ENCODE data around the gene FXYD6. TPM values are rescaled to one million over a fixed set of nuclear protein-coding genes. Genes with fewer than 3 reads are reported as not detected.

FXYD6 gene
- total and polyA plus RNA-seq, 2 of the 8 experiments (the other 6 are each of a cell fraction or from before 2014, with no cell fraction given), result 44.6 to 117 TPM

DNA sequence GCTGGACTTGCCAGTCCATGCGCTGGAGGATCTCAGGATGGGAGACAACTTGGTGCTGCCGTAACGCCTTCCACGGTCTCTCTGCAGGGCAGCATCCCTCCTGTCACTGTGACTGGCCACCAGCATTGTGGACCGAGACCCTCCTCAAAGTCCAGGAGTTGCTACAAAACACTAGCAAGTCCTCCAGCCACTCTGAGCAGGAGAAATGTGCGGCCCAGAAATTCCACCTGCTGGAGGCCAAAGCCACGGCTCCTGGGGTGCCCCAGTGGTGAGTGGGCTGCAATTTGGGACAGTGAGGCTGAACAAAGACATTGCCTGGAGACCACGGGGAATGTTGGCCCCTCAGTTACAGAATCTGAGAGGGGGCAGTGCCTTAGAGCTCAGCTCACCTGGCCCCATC is 72.6 kb downstream of the FXYD6 start:
- POLR2A ChIA-PET (ENCODE audit: partially characterized antibody), result no interaction called here
- Histone ChIP-seq H2BK5ac (ENCODE audit: low read depth, low read length) (no peak overlapping the region), H3K4me1 (replicated peaks in 1 of 4; ENCODE audit: control insufficient read depth in 3 of 4, insufficient read depth in 4 of 4, low read length in 3 of 4) (no peaks in the 10 kb centered on the region; a peak in 1 of 7 replicates), H3K9ac (replicated peaks in 1 of 4; ENCODE audit: extremely low read depth in 1 of 4, low read depth in 3 of 4, low read length in 3 of 4) (no peak overlapping the region), H2AK5ac (ENCODE audit: low read depth, low read length) (no peak overlapping the region), H4K20me1 (replicated peaks in 1 of 2; ENCODE audit: control insufficient read depth in 1 of 2, insufficient read depth in 2 of 2, low read length in 2 of 2) (peaks cover 0 to 3% of the 10 kb centered on the region in 2 experiments), H2BK15ac (ENCODE audit: low read length) (no peak overlapping the region), H3K4me2 (ENCODE audit: insufficient read depth in 1 of 2, low read depth in 2 of 2, low read length in 2 of 2) (no peak overlapping the region), H2BK120ac (replicated peaks; ENCODE audit: low read depth, low read length) (no peak overlapping the region), H3K27me3 (replicated peaks in 1 of 4; ENCODE audit: control insufficient read depth in 3 of 4, extremely low read depth in 1 of 4, insufficient read depth in 3 of 4, low read length in 3 of 4) (peaks cover 0 to 7% (median 2%) of the 10 kb centered on the region in 4 experiments; a peak in 4 of 7 replicates), H2BK20ac (ENCODE audit: low read length) (no peak overlapping the region), H2AFZ (ENCODE audit: low read length) (no peak overlapping the region), H3K9me3 (ENCODE audit: insufficient read depth in 2 of 2, low read depth in 1 of 2, low read length in 1 of 2) (no peaks in the 10 kb centered on the region), H4K5ac (ENCODE audit: insufficient read length, low read depth, low read length) (no peak overlapping the region), H3K18ac (ENCODE audit: extremely low read depth, low read length) (no peak overlapping the region), H3K56ac (replicated peaks; ENCODE audit: insufficient read length, low read depth, low read length) (no peak overlapping the region), H3K23me2 (ENCODE audit: low read depth, low read length) (no peaks in the 10 kb centered on the region), H4K91ac (replicated peaks; ENCODE audit: insufficient read length, low read length) (no peak overlapping the region), H3K36me3 (ENCODE audit: control insufficient read depth in 2 of 4, insufficient read depth in 4 of 4, low read length in 3 of 4) (no peaks in the 10 kb centered on the region), H3K23ac (ENCODE audit: insufficient read length) (no peak overlapping the region), H4K8ac (ENCODE audit: extremely low read depth, insufficient read depth, low read length) (no peak overlapping the region), H3K79me2 (ENCODE audit: control insufficient read depth in 1 of 2, insufficient read depth in 2 of 2, low read length in 2 of 2) (no peaks in the 10 kb centered on the region), H3K79me1 (ENCODE audit: low read depth, low read length) (no peaks in the 10 kb centered on the region), H3K4ac (replicated peaks; ENCODE audit: insufficient read length, low read depth, low read length) (no peak overlapping the region), H2BK12ac (ENCODE audit: low read depth, low read length) (no peak overlapping the region), H3K4me3 (ENCODE audit: extremely low read depth in 1 of 4, insufficient read depth in 2 of 4, low read depth in 3 of 4, low read length in 4 of 4) (no peak overlapping the region), H3K27ac (ENCODE audit: low read depth, low read length) (no peak overlapping the region), H3K14ac (ENCODE audit: insufficient read length) (no peak overlapping the region)
- CTCF ChIA-PET (ENCODE audit: partially characterized antibody), result interaction anchor here (1.0 to 7.8 kb wide), 7 partner anchors 15 to 378 kb away, joined by 3 to 163 read pairs (median 4); no protein-coding TSS in a partner anchor
- FAIRE-seq (no peak), DNase-seq (ENCODE audit: low read depth in 1 of 2, low spot score in 2 of 2) (no peak)
- TF ChIP-seq POLR2A (IDR thresholded peaks at IDR 0.05; ENCODE audit: control extremely low read depth in 1 of 2, low read depth in 2 of 2, low read length in 2 of 2) (no peak), NANOG (IDR thresholded peaks at IDR 0.05; ENCODE audit: insufficient read depth, low read depth, low read length, poor library complexity, severe bottlenecking) (no peak), JUND (IDR thresholded peaks at IDR 0.05; ENCODE audit: low read length) (no peak), MAFK (IDR thresholded peaks at IDR 0.05; ENCODE audit: low read depth, low read length) (no peak), YY1 (IDR thresholded peaks at IDR 0.05; ENCODE audit: low read depth, low read length) (no peak), KDM4A (IDR thresholded peaks at IDR 0.05; ENCODE audit: low read depth, low read length, severe bottlenecking) (no peak), CEBPB (IDR thresholded peaks at IDR 0.05; ENCODE audit: low read depth, low read length) (no peak), BRCA1 (IDR thresholded peaks at IDR 0.05; ENCODE audit: low read depth, low read length) (no peak)
- TF ChIP-seq, protein P1, sequence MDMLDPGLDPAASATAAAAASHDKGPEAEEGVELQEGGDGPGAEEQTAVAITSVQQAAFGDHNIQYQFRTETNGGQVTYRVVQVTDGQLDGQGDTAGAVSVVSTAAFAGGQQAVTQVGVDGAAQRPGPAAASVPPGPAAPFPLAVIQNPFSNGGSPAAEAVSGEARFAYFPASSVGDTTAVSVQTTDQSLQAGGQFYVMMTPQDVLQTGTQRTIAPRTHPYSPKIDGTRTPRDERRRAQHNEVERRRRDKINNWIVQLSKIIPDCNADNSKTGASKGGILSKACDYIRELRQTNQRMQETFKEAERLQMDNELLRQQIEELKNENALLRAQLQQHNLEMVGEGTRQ (IDR thresholded peaks at IDR 0.05; ENCODE audit: low read length), result no peak
- TF ChIP-seq, protein P2, sequence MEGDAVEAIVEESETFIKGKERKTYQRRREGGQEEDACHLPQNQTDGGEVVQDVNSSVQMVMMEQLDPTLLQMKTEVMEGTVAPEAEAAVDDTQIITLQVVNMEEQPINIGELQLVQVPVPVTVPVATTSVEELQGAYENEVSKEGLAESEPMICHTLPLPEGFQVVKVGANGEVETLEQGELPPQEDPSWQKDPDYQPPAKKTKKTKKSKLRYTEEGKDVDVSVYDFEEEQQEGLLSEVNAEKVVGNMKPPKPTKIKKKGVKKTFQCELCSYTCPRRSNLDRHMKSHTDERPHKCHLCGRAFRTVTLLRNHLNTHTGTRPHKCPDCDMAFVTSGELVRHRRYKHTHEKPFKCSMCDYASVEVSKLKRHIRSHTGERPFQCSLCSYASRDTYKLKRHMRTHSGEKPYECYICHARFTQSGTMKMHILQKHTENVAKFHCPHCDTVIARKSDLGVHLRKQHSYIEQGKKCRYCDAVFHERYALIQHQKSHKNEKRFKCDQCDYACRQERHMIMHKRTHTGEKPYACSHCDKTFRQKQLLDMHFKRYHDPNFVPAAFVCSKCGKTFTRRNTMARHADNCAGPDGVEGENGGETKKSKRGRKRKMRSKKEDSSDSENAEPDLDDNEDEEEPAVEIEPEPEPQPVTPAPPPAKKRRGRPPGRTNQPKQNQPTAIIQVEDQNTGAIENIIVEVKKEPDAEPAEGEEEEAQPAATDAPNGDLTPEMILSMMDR (IDR thresholded peaks at IDR 0.05; ENCODE audit: control extremely low read depth in 1 of 3, insufficient read depth in 1 of 3, low read depth in 1 of 3, low read length in 3 of 3), result no peak
- WGBS, 2 experiments (ENCODE audit: extremely low coverage in 1 of 2, insufficient coverage in 1 of 2, insufficient read length in 1 of 2, insufficient replicate concordance in 2 of 2, low coverage in 1 of 2, low lambda C conversion rate in 2 of 2, missing lambda C conversion rate in 1 of 2), result 85% methylated on average over 8 of the region's 8 CpGs; no CpG with 5 or more reads in 1 of the 2 experiments
